ENCODE measurements around the gene ITIH5. TPM values are rescaled to one million over a fixed set of nuclear protein-coding genes. Genes with fewer than 3 reads are reported as not detected.

The ITIH5 gene
- total RNA-seq, 6 experiments from 2014 or later = not detected

DNA sequence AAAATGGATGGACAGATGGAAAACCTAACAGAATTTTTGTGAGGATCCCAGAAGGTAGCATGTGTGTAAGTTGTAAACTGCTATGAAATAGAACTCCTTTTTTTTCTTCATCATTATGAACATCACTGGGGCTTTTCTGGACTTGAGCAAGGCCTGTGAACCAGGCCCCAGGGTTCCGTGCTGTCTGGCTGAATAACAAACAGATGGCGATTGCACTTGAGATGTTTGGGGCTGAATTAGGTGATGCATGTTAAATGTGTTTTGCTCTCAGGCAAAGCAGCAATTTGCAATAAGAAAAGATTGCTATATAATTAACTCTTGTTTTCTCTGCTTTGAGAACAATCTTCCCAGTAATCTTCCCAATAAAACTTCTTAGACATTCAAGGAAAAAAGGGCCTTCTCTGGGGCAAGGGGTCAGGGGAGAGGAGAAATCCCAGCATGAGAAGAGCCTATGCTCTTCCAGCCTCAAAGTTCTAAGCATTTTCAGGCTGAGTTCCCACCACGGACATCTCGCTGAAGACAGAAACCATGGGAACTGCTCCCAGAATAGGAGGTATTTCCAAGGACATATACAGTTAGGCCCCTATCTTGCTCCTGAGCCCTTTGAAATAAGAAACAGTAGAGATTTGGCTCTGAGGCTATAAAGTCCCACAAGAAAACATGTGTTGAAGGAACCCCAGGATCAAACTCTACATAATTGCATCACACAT, 98.7 kb downstream of the ITIH5 start:
- TF ChIP-seq, protein P1, sequence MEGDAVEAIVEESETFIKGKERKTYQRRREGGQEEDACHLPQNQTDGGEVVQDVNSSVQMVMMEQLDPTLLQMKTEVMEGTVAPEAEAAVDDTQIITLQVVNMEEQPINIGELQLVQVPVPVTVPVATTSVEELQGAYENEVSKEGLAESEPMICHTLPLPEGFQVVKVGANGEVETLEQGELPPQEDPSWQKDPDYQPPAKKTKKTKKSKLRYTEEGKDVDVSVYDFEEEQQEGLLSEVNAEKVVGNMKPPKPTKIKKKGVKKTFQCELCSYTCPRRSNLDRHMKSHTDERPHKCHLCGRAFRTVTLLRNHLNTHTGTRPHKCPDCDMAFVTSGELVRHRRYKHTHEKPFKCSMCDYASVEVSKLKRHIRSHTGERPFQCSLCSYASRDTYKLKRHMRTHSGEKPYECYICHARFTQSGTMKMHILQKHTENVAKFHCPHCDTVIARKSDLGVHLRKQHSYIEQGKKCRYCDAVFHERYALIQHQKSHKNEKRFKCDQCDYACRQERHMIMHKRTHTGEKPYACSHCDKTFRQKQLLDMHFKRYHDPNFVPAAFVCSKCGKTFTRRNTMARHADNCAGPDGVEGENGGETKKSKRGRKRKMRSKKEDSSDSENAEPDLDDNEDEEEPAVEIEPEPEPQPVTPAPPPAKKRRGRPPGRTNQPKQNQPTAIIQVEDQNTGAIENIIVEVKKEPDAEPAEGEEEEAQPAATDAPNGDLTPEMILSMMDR (IDR thresholded peaks at IDR 0.05) = no peak
- no peak overlapping the region for H3K4me3 Mint-ChIP-seq
- H3K4me1 Mint-ChIP-seq (ENCODE audit: low read depth) = no peaks in the 10 kb centered on the region
- H3K9me3 Mint-ChIP-seq = peaks cover 13% of the 10 kb centered on the region
- no peak for DNase-seq
- H3K36me3 Mint-ChIP-seq (ENCODE audit: low read depth) = no peaks in the 10 kb centered on the region
- H3K27ac Mint-ChIP-seq = no peak overlapping the region
- H3K27me3 Mint-ChIP-seq (ENCODE audit: insufficient read depth) = no peaks in the 10 kb centered on the region

GRCh38 chr10:7566891-7567290, 99.9 kb downstream of the ITIH5 start:
- DNase-seq = no peak
- H3K27ac Mint-ChIP-seq = no peak overlapping the region
- TF ChIP-seq, protein P1 (IDR thresholded peaks at IDR 0.05) = no peak
- no peaks in the 10 kb centered on the region for H3K27me3 Mint-ChIP-seq (ENCODE audit: insufficient read depth)
- no peaks in the 10 kb centered on the region for H3K4me1 Mint-ChIP-seq (ENCODE audit: low read depth)
- no peaks in the 10 kb centered on the region for H3K36me3 Mint-ChIP-seq (ENCODE audit: low read depth)
- no peak overlapping the region for H3K4me3 Mint-ChIP-seq
- H3K9me3 Mint-ChIP-seq = peaks cover 11% of the 10 kb centered on the region; the same call in 1 of the 2 replicates

- Mint-ChIP-seq H3K4me1 (ENCODE audit: low read depth) (no peaks in the 10 kb centered on the region), H3K9me3 (peaks cover 16% of the 10 kb centered on the region; the same call in 1 of the 2 replicates), H3K27ac (no peak overlapping the region), H3K4me3 (no peak overlapping the region), H3K27me3 (ENCODE audit: insufficient read depth) (no peaks in the 10 kb centered on the region), H3K36me3 (ENCODE audit: low read depth) (no peaks in the 10 kb centered on the region)
- DNase-seq = no peak
- TF ChIP-seq, protein P1 (IDR thresholded peaks at IDR 0.05) = no peak
Observed at GRCh38 chr10:7565871-7566270, 100.9 kb downstream of the ITIH5 start.

- H3K36me3 Mint-ChIP-seq (ENCODE audit: low read depth) = no peaks in the 10 kb centered on the region
- no peaks in the 10 kb centered on the region for H3K4me1 Mint-ChIP-seq (ENCODE audit: low read depth)
- H3K27ac Mint-ChIP-seq = no peak overlapping the region
- TF ChIP-seq, protein P1 (IDR thresholded peaks at IDR 0.05) = no peak
- peaks cover 25% of the 10 kb centered on the region for H3K9me3 Mint-ChIP-seq
- no peak for DNase-seq
- no peak overlapping the region for H3K4me3 Mint-ChIP-seq
- no peaks in the 10 kb centered on the region for H3K27me3 Mint-ChIP-seq (ENCODE audit: insufficient read depth)
Observed at GRCh38 chr10:7563770-7564169, 103.0 kb downstream of the ITIH5 start.

- Mint-ChIP-seq H3K4me1 (ENCODE audit: low read depth) (no peaks in the 10 kb centered on the region), H3K36me3 (ENCODE audit: low read depth) (no peaks in the 10 kb centered on the region), H3K4me3 (no peak overlapping the region)
Observed at GRCh38 chr10:7563368-7563767, 103.4 kb downstream of the ITIH5 start.

More at GRCh38 chr10:7563368-7563767, 103.4 kb downstream of the ITIH5 start:
- TF ChIP-seq, protein P1 (IDR thresholded peaks at IDR 0.05) = no peak
- no peak for DNase-seq
- Mint-ChIP-seq H3K27ac (no peak overlapping the region), H3K27me3 (ENCODE audit: insufficient read depth) (no peaks in the 10 kb centered on the region), H3K9me3 (peaks cover 25% of the 10 kb centered on the region)
